OCI-LY3 (cell line): ENCODE results near the gene CLEC16A.

Experiments used
- H2AFZ ChIP-seq: fragments of 200-600, 300-600 bp; shearing (Covaris generic); 2 replicates; pipeline ENCODE4 v1.6.0; 2014; ENCODE audit warnings: antibody characterized with exemption, low read depth, low read length
- H3K27ac ChIP-seq: fragments of 200-600, 300-600 bp; sonication (generic); 2 replicates; pipeline ENCODE4 v1.5.1; 2014; ENCODE audit warnings: mild to moderate bottlenecking, low read length, moderate library complexity, mixed read lengths
- H3K27me3 ChIP-seq: fragments of 200-600, 300-600 bp; sonication (generic); 2 replicates; pipeline ENCODE4 v1.6.1; 2014; ENCODE audit warnings: low read depth, low read length, mixed read lengths
- H3K36me3 ChIP-seq: fragments of 200-600, 300-600 bp; sonication (generic); replicated peaks from 2 replicates; pipeline ENCODE3; 2014; ENCODE audit warnings: low read depth, low read length, mixed read lengths
- H3K4me1 ChIP-seq: fragments of 300-600, 200-600 bp; sonication (generic); 2 replicates; pipeline ENCODE4 v1.6.1; 2014; ENCODE audit warnings: low read length, mixed read lengths
- H3K4me2 ChIP-seq: fragments of 200-600, 300-600 bp; sonication (generic); 2 replicates; pipeline ENCODE4 v1.6.1; 2014; ENCODE audit warnings: low read length, mixed read lengths
- H3K4me3 ChIP-seq: fragments of 300-600, 200-600 bp; sonication (generic); 2 replicates; pipeline ENCODE4 v1.5.1; 2014; ENCODE audit warnings: antibody characterized with exemption, mild to moderate bottlenecking, low read length, moderate library complexity
- H3K79me2 ChIP-seq: fragments of 300-600, 200-600 bp; shearing (Covaris generic); 2 replicates; pipeline ENCODE4 v1.6.1; 2014; ENCODE audit warnings: mild to moderate bottlenecking, low read length, mixed read lengths
- H3K9ac ChIP-seq: fragments of 300-600, 200-600 bp; shearing (Covaris generic); 2 replicates; pipeline ENCODE4 v1.6.0; 2014; ENCODE audit warnings: mild to moderate bottlenecking, low read length, moderate library complexity
- H3K9me3 ChIP-seq: fragments of 200-600, 300-600 bp; shearing (Covaris generic); 2 replicates; pipeline ENCODE4 v1.6.1; 2014; ENCODE audit warnings: low read length, mixed read lengths; ENCODE audit not compliant: insufficient read depth
- H4K20me1 ChIP-seq: fragments of 200-600, 300-600 bp; sonication (generic); 2 replicates; pipeline ENCODE4 v1.6.1; 2016; ENCODE audit warnings: low read length, mixed read lengths; ENCODE audit not compliant: insufficient read depth
- EZH2phosphoT487 ChIP-seq: fragments of 200-600 bp; shearing (Covaris generic); IDR thresholded peaks from 2 replicates; pipeline ENCODE4 v1.6.1; 2018; ENCODE audit warnings: antibody characterized with exemption, mixed run types, low read depth
- TF ChIP-seq, protein P1 (sequence below): fragments of 200-600, 300-600 bp; sonication (generic); IDR thresholded peaks from 2 replicates; pipeline ENCODE4 v1.5.1; 2014; ENCODE audit warnings: antibody characterized with exemption, low read length, low read depth

CLEC16A gene

DNA sequence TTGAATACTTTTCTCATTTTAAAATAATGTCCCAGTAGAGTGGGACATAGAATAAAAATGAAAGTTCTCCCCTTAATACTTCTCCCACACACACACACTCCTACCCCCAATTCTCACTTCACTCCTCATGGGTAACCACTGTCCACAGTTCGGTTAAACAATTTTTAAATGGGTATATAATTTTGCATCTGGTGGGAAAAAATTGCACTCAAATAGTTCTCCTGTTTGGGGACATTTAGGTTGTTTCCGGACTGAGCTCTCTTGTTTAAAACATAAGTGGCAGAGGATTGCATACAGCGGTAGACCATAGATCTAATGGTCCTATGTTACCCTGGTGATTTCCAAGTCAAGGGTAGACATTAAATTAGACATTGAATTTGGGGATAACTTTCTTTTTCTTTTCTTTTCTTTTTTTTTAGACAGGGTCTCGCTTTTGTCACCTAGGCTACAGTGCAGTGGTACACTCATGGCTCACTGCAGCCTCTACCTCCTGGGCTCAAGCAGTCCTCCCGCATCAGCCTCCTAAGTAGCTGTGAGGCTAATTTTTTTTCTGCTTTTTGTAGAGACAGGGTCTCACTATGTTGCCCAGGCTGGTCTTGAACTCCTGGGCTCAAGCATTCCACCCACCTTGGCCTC lies 173.3 kb downstream of the CLEC16A start:
- H3K9ac ChIP-seq: no peak overlapping the region
- no peak overlapping the region for H3K4me3 ChIP-seq
- no peaks in the 10 kb centered on the region for H3K27me3 ChIP-seq
- H4K20me1 ChIP-seq: no peaks in the 10 kb centered on the region
- no peaks in the 10 kb centered on the region for H3K79me2 ChIP-seq
- no peak overlapping the region for H2AFZ ChIP-seq
- H3K27ac ChIP-seq: no peak overlapping the region
- H3K4me1 ChIP-seq: peaks cover 31% of the 10 kb centered on the region
- H3K9me3 ChIP-seq: no peaks in the 10 kb centered on the region
- TF ChIP-seq, protein P1, sequence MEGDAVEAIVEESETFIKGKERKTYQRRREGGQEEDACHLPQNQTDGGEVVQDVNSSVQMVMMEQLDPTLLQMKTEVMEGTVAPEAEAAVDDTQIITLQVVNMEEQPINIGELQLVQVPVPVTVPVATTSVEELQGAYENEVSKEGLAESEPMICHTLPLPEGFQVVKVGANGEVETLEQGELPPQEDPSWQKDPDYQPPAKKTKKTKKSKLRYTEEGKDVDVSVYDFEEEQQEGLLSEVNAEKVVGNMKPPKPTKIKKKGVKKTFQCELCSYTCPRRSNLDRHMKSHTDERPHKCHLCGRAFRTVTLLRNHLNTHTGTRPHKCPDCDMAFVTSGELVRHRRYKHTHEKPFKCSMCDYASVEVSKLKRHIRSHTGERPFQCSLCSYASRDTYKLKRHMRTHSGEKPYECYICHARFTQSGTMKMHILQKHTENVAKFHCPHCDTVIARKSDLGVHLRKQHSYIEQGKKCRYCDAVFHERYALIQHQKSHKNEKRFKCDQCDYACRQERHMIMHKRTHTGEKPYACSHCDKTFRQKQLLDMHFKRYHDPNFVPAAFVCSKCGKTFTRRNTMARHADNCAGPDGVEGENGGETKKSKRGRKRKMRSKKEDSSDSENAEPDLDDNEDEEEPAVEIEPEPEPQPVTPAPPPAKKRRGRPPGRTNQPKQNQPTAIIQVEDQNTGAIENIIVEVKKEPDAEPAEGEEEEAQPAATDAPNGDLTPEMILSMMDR: no peak
- no peak for TF ChIP-seq EZH2phosphoT487
- peaks cover 9% of the 10 kb centered on the region for H3K36me3 ChIP-seq
- H3K4me2 ChIP-seq: no peak overlapping the region

DNA sequence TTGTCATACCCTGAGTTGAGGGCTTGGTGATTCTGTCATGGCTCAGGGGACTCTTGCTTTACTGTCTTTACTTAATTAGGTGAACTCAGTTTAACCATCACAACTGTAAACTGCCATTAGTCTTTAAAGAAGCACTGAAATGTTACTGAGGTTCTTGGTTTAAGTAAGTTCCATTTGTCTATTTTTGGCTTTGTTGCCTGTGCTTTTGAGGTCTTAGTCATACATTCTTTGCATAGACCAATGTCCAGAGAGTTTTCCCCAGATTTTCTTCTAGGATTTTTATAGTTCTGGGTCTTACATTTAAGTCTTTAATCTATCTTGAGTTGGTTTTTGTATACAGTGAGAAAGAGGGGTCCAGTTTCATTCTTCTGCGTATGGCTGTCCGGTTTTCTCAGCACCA lies 174.1 kb downstream of the CLEC16A start:
- no peak for TF ChIP-seq EZH2phosphoT487
- TF ChIP-seq, protein P1: no peak
- Histone ChIP-seq H3K79me2 (no peaks in the 10 kb centered on the region), H4K20me1 (no peaks in the 10 kb centered on the region), H2AFZ (no peak overlapping the region), H3K27ac (no peak overlapping the region), H3K4me2 (no peak overlapping the region), H3K4me1 (peaks cover 25% of the 10 kb centered on the region), H3K27me3 (no peaks in the 10 kb centered on the region), H3K36me3 (peaks cover 13% of the 10 kb centered on the region), H3K9me3 (no peaks in the 10 kb centered on the region), H3K4me3 (no peak overlapping the region), H3K9ac (no peak overlapping the region)

DNA sequence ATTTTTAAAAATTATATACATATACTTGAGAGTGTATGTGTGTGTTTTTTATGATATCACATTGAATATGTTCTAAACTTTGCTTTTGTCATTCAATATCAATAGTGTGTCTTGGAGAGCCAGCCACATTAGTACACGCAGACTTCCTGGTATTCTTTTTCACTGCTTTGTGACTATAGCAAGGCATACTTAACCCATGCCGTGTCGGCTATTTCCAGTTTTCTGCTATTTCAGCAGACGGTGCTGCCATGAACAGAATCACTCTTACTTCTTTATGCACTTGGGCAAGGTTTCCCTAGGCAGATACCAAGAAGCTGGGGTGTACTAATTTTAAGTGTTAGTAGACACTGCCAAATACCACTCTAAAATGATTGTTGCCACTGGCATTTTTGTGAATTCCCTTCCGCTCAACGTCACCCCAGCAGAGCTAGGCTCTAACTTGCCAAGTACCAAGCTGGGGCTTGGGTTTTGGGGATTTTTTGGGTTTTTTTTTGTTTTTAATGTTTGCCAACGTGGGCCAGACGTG lies 176.8 kb downstream of the CLEC16A start:
- no peak overlapping the region for H3K4me2 ChIP-seq
- H3K27ac ChIP-seq: no peak overlapping the region
- H4K20me1 ChIP-seq: no peaks in the 10 kb centered on the region
- no peaks in the 10 kb centered on the region for H3K79me2 ChIP-seq
- H3K9me3 ChIP-seq: no peaks in the 10 kb centered on the region
- H2AFZ ChIP-seq: no peak overlapping the region
- peaks cover 6% of the 10 kb centered on the region; the same call in 1 of the 2 replicates for H3K4me1 ChIP-seq
- no peak overlapping the region for H3K9ac ChIP-seq
- no peak for TF ChIP-seq EZH2phosphoT487
- TF ChIP-seq, protein P1: no peak
- no peaks in the 10 kb centered on the region for H3K27me3 ChIP-seq
- peaks cover 21% of the 10 kb centered on the region for H3K36me3 ChIP-seq
- no peak overlapping the region for H3K4me3 ChIP-seq

DNA sequence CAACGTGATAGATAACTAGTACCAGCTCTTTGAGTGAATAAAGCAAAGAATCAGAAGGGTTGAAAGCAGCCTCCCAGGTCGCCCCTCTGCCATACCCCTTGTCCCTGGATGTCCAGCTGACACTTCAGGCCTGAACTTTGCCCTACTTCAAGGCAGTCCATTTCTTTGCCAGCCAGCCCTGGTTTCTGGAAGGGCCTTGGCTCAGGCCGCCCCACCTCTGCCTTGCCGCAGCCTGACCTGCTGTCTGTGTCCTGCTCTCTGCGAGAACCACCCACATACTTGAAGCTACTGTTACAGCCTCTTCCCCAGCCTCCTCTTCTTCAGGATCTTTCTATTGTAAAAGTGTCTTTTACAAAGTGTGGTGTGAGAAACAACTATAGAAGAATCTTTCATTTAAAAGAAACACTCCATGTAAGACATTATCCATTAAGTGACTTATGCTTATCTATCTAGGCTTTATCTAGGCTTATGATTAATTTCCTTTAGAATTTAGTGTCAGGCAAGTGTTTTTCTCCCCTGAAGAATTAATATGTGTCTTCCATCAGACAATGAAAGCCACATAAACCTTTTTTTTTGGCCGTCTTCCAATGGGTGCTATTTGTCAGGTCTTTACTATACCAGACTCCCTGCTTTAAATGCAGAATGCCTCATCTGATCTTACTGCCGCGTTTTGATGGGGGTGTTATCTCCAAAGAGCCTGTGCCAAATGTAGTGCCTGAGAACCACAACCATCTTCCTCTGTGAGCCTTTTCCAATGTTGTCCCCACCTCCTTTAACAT lies 177.7 kb downstream of the CLEC16A start:
- Histone ChIP-seq H3K36me3 (peaks cover 21% of the 10 kb centered on the region), H3K4me1 (peaks cover 6% of the 10 kb centered on the region; the same call in 1 of the 2 replicates), H3K27ac (no peak overlapping the region), H3K4me2 (no peak overlapping the region), H3K9ac (no peak overlapping the region), H3K27me3 (no peaks in the 10 kb centered on the region), H3K4me3 (no peak overlapping the region), H3K9me3 (no peaks in the 10 kb centered on the region), H4K20me1 (no peaks in the 10 kb centered on the region), H3K79me2 (no peaks in the 10 kb centered on the region), H2AFZ (no peak overlapping the region)
- TF ChIP-seq, protein P1: no peak
- no peak for TF ChIP-seq EZH2phosphoT487
